DOHH2 (cell line): ENCODE measurements around the gene AADACL2.

ENCODE experiments used
- H3F3A ChIP-seq: fragments of 200-600 bp; sonication (generic), shearing (Covaris generic); 2 replicates; pipeline ENCODE4 v1.6.0; 2016; ENCODE audit warnings: antibody characterized with exemption, mild to moderate bottlenecking; ENCODE audit not compliant: control insufficient read depth, insufficient read depth
- H3K27ac ChIP-seq: fragments of 200-600 bp; sonication (generic); 2 replicates; pipeline ENCODE4 v1.5.1; 2014; ENCODE audit warnings: low read depth, mild to moderate bottlenecking, low read length, moderate library complexity
- H3K27me3 ChIP-seq: fragments of 200-600 bp; sonication (generic); 2 replicates; pipeline ENCODE4 v1.6.1; 2014; ENCODE audit warnings: mild to moderate bottlenecking, low read length, mixed read lengths; ENCODE audit not compliant: control insufficient read depth
- H3K36me3 ChIP-seq: fragments of 200-600 bp; sonication (generic); 2 replicates; pipeline ENCODE4 v1.6.1; 2014; ENCODE audit warnings: mild to moderate bottlenecking, low read length, moderate library complexity, mixed read lengths; ENCODE audit not compliant: control insufficient read depth
- H3K4me1 ChIP-seq: fragments of 200-600 bp; sonication (generic); 2 replicates; pipeline ENCODE4 v1.6.1; 2014; ENCODE audit warnings: mild to moderate bottlenecking, low read length, mixed read lengths; ENCODE audit not compliant: control insufficient read depth
- H3K4me2 ChIP-seq: fragments of 200-600 bp; sonication (generic); 2 replicates; pipeline ENCODE4 v1.6.0; 2014; ENCODE audit warnings: mild to moderate bottlenecking, low read length, moderate library complexity
- H3K4me3 ChIP-seq: fragments of 200-600 bp; sonication (generic); 2 replicates; pipeline ENCODE4 v1.5.1; 2014; ENCODE audit warnings: mild to moderate bottlenecking, low read length, mixed read lengths
- H3K79me2 ChIP-seq: fragments of 200-600 bp; sonication (generic); 2 replicates; pipeline ENCODE4 v1.6.1; 2014; ENCODE audit warnings: mild to moderate bottlenecking, low read length, mixed read lengths; ENCODE audit not compliant: control insufficient read depth
- H3K9me2 ChIP-seq: fragments of 200-600 bp; sonication (generic); replicated peaks from 2 replicates; pipeline ENCODE4 v1.6.1; 2014; ENCODE audit warnings: mild to moderate bottlenecking, low read length, mixed read lengths; ENCODE audit not compliant: control insufficient read depth
- H3K9me3 ChIP-seq: fragments of 200-600 bp; sonication (generic); 2 replicates; pipeline ENCODE4 v1.6.1; 2014; ENCODE audit warnings: antibody characterized with exemption, low read length, mixed read lengths; ENCODE audit not compliant: control insufficient read depth, insufficient read depth
- H4K20me1 ChIP-seq: fragments of 200-600 bp; sonication (generic); 2 replicates; pipeline ENCODE4 v1.6.0; 2014; ENCODE audit warnings: low read depth, mild to moderate bottlenecking, antibody characterized with exemption, low read length, moderate library complexity; ENCODE audit not compliant: control insufficient read depth, insufficient read depth
- CTCF ChIP-seq: fragments of 200-600 bp; sonication (generic); IDR thresholded peaks from one replicate; pipeline ENCODE4 v1.5.1; 2014; ENCODE audit warnings: antibody characterized with exemption, mild to moderate bottlenecking, low read depth, low read length; ENCODE audit not compliant: poor library complexity, severe bottlenecking
- EZH2phosphoT487 ChIP-seq: fragments of 200-600 bp; sonication (generic); IDR thresholded peaks from 2 replicates; pipeline ENCODE4 v1.6.1; 2017; ENCODE audit warnings: borderline replicate concordance, mild to moderate bottlenecking, antibody characterized with exemption, low read length, moderate library complexity, mixed read lengths

Gene AADACL2

GRCh38 chr3:151806838-151807237 lies 73.1 kb downstream of the AADACL2 start:
- Histone ChIP-seq H3K4me3 (no peak overlapping the region), H3K79me2 (no peaks in the 10 kb centered on the region), H3F3A (no peaks in the 10 kb centered on the region), H3K9me2 (no peaks in the 10 kb centered on the region), H4K20me1 (no peaks in the 10 kb centered on the region), H3K27me3 (no peaks in the 10 kb centered on the region), H3K4me2 (no peak overlapping the region), H3K36me3 (no peaks in the 10 kb centered on the region), H3K4me1 (no peaks in the 10 kb centered on the region), H3K27ac (no peak overlapping the region), H3K9me3 (peaks cover 8% of the 10 kb centered on the region; the same call in 1 of the 2 replicates)
- no peak for TF ChIP-seq CTCF
- no peak for TF ChIP-seq EZH2phosphoT487
